Adrenal gland (tissue), 12 donors: ENCODE data around the gene DCBLD1. TPM values are rescaled to one million over a fixed set of nuclear protein-coding genes. Genes with fewer than 3 reads are reported as not detected.

Experiments
- DNase-seq, 7 donors: peaks; one replicate each; pipeline ENCODE4 v3.0.0-alpha.2; 2019 to 2020
- H3K27ac ChIP-seq, 5 donors: fragments of 200-600 bp; sonication (generic) in 4 of 5; 1 replicate in 3 of 5; 2 replicates in 2 of 5; pipeline versions ENCODE4 v1.5.1 to v1.8.0; 2016 to 2020; ENCODE audit warnings: mild to moderate bottlenecking in 1 of 5
- H3K27me3 ChIP-seq: fragments of 200-600 bp; 2 replicates; pipeline ENCODE4 v1.8.0; 2021
- H3K36me3 ChIP-seq, 2 donors: fragments of 200-600 bp; replicated peaks in 1 of 2; 1 replicate in 1 of 2; 2 replicates in 1 of 2; pipeline versions ENCODE4 v1.5.1 to v1.8.0; 2018 to 2022
- H3K4me1 ChIP-seq, 2 donors: fragments of 200-600 bp; replicated peaks in 1 of 2; 1 replicate in 1 of 2; 2 replicates in 1 of 2; pipeline versions ENCODE4 v1.5.1 to v1.8.0; 2018 to 2021
- H3K4me3 ChIP-seq, 4 donors: fragments of 200-600 bp; sonication (generic) in 3 of 4; one replicate each; pipeline ENCODE4 v1.5.1; 2016 to 2018
- H3K9me3 ChIP-seq, 3 donors: fragments of 200-600 bp; sonication (generic) in 1 of 3; replicated peaks in 1 of 3; 1 replicate in 2 of 3; 2 replicates in 1 of 3; pipeline versions ENCODE4 v1.5.1 to v1.8.0; 2016 to 2021
- POLR2A ChIP-seq, 2 donors: fragments of 450-650 bp; IDR thresholded peaks; one replicate each; pipeline ENCODE4 v1.6.1; 2017; ENCODE audit warnings: antibody characterized with exemption in 2 of 2, mild to moderate bottlenecking in 2 of 2, moderate library complexity in 1 of 2
- WGBS, 4 donors: extraction: QIAGEN DNeasy Blood & Tissue Kit in 2 of 4; methylation state at CpG; one replicate each; pipeline versions ENCODE4 v1.1.5 to v1.1.7; 2013 to 2017; 5-methylcytosine and 5-hydroxymethylcytosine counted together
- intact Hi-C, 2 donors: fragments of 100-400 bp; cut with DNase I; formaldehyde crosslinking; loops; one replicate each; pipeline versions ENCODE4 v1.14.1 to v1.15.0; 2022 to 2023
- polyA plus RNA-seq, 3 donors: library from polyadenylated mRNA; stranded (reverse); fragments of 200-250 nt in 2 of 3; fragments of 350-450 nt in 1 of 3; fragmentation: Illumina TruSeq in 1 of 3; extraction: RNeasy Lipid Tissue Mini Kit (QIAGEN cat#74804) in 1 of 3; gene quantifications; one replicate each; pipeline ENCODE4 v1.2.3, GENCODE V29; 2013 to 2014
- total RNA-seq, 9 donors: library from RNA; depleted of rRNA in 4 of 9; stranded (reverse); fragments of >200 nt in 4 of 9; fragments of 120-200 nt in 1 of 9; fragmentation: NEBNext Ultra II Directional in 1 of 9; extraction: Animal tissue kit (Norgen Biotek cat#: 25700) in 1 of 9; gene quantifications; one replicate each; pipeline versions ENCODE4 v1.1.0 to v1.2.4, GENCODE V29; 2013 to 2023
- TF ChIP-seq, protein P1 (sequence below), 6 experiments: fragments of 450-650 bp in 4 of 6; fragments of 200-600 bp in 2 of 6; sonication (generic) in 1 of 6; IDR thresholded peaks; 1 replicate in 5 of 6; 2 replicates in 1 of 6; pipeline versions ENCODE4 v1.5.1 to v1.8.0; 2016 to 2021; ENCODE audit warnings: antibody characterized with exemption in 6 of 6, mild to moderate bottlenecking in 2 of 6, moderate library complexity in 1 of 6
- donor health status: healthy with polysubstance abuse.
- donor health status: Bipolar disorder and iron deficiency.
- donor health status: DM: yes; HTN: yes; CAD: no.
- donor health status: DM: no; HTN: no; CAD: no.
- donor health status: DM: no; HTN: no; CAD: no.
- donor health status: DM: yes; HTN: yes; CAD: no.

The DCBLD1 gene
- total and polyA plus RNA-seq, 12 donors: 4.2 to 17.1 (median 6.6) TPM

DNA sequence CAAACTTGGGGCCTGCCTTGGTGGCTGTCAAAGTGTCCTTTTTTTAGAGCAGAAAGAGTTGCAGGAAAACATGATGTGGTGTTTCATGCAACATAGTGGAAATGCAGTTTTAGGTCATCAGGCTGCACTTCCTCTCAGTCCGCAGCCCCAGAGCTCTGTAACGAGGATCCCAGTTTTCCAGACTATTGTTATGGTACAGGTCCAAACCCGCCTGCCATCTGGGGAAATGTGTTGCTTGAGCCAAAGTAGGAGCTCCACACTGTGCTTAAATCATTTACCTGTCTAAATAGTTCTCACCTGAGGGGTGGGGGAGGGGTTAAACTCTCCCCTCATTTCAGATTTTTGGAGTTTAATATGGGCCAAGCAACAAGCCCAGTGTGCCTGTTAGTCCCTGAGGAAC is 60.0 kb downstream of the DCBLD1 start:
- Histone ChIP-seq H3K27me3 (no peaks in the 10 kb centered on the region), H3K4me1 (no peaks in the 10 kb centered on the region), H3K36me3 (no peaks in the 10 kb centered on the region), H3K27ac (no peak overlapping the region), H3K9me3 (no peaks in the 10 kb centered on the region), H3K4me3 (no peak overlapping the region)
- 83 to 98% (median 96%) methylated on average over 2 to 3 of the region's 3 CpGs for WGBS, 4 donors
- intact Hi-C loops: no loop called here
- TF ChIP-seq, protein P1, sequence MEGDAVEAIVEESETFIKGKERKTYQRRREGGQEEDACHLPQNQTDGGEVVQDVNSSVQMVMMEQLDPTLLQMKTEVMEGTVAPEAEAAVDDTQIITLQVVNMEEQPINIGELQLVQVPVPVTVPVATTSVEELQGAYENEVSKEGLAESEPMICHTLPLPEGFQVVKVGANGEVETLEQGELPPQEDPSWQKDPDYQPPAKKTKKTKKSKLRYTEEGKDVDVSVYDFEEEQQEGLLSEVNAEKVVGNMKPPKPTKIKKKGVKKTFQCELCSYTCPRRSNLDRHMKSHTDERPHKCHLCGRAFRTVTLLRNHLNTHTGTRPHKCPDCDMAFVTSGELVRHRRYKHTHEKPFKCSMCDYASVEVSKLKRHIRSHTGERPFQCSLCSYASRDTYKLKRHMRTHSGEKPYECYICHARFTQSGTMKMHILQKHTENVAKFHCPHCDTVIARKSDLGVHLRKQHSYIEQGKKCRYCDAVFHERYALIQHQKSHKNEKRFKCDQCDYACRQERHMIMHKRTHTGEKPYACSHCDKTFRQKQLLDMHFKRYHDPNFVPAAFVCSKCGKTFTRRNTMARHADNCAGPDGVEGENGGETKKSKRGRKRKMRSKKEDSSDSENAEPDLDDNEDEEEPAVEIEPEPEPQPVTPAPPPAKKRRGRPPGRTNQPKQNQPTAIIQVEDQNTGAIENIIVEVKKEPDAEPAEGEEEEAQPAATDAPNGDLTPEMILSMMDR (IDR thresholded peaks at IDR 0.05): no peak
- TF ChIP-seq POLR2A (IDR thresholded peaks at IDR 0.05): no peak
- no peak for DNase-seq

DNA sequence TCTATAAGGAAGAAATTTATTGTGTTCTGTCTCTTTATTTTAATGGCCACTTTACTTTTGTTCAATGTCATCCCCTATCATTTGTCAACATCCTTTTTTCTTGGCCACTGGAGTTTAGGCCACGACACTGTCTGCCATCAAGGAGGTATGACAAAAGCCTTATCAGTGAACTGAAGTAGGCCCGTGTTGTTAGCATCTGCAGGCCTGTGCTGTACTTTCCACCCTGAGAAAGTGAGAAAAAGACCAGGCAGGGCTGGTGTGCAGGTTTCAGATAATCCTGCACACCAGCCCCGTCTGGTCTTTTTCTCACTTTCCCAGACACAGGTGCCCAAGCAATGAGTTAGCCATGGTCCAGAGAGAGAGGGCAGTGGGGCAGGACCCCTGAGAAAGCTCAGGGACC is 62.2 kb downstream of the DCBLD1 start:
- no peaks in the 10 kb centered on the region for H3K36me3 ChIP-seq
- TF ChIP-seq, protein P1 (IDR thresholded peaks at IDR 0.05): no peak
- TF ChIP-seq POLR2A (IDR thresholded peaks at IDR 0.05): no peak
- no peaks in the 10 kb centered on the region for H3K27me3 ChIP-seq
- H3K4me3 ChIP-seq: no peak overlapping the region
- no peak for DNase-seq
- H3K9me3 ChIP-seq: no peaks in the 10 kb centered on the region
- peaks cover 0 to 12% of the 10 kb centered on the region in 2 donors for H3K4me1 ChIP-seq
- intact Hi-C loops: no loop called here
- 56 to 59% (median 58%) methylated on average over 3 of the region's 3 CpGs for WGBS, 4 donors
- H3K27ac ChIP-seq: no peak overlapping the region

DNA sequence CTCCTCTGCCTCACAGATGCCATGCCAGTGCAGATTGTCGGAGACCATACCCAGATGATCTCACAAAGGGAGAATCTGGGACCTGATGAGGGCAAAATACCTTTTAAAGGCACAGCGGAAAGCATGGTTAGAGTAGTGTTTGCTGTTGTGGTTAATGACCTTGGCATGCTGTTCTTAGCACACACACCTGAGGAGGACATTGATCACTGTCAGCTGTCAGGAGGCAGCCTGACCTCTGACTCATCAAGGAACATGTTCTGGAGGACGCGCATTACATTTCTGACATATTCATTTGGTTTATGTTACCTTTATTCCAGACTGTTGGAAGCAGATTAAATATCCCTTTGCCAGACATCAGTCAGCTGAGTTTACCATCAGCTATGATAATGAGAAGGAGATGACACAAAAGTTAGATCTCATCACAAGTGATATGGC is 62.7 kb downstream of the DCBLD1 start:
- Histone ChIP-seq H3K4me1 (peaks cover 0 to 12% of the 10 kb centered on the region in 2 donors), H3K27me3 (no peaks in the 10 kb centered on the region), H3K4me3 (no peak overlapping the region), H3K9me3 (no peaks in the 10 kb centered on the region), H3K36me3 (no peaks in the 10 kb centered on the region), H3K27ac (no peak overlapping the region)
- WGBS, 4 donors: 87 to 91% (median 89%) methylated on average over 4 of the region's 4 CpGs
- no peak for TF ChIP-seq POLR2A (IDR thresholded peaks at IDR 0.05)
- TF ChIP-seq, protein P1 (IDR thresholded peaks at IDR 0.05): no peak
- no peak for DNase-seq
- intact Hi-C loops: no loop called here

DNA sequence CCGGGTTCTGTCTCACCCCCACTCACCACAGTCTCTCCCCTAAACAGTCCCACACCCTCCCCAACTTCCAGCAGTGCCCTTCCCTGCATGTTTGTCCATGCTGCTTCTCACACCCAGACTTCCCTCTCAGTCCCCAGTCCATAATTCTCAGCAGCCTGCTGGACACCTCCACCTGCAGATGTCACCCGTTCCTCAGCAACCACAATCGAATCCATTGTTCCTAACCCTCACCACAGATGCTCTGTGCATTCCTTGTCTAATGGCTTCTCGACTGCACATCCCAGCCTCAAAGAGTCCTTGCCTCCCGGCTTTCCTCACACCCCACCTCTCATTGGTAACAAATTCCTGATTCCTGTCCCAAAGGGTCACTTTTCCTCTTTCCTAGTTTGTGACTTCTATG is 64.2 kb downstream of the DCBLD1 start:
- Histone ChIP-seq H3K27me3 (no peaks in the 10 kb centered on the region), H3K9me3 (no peaks in the 10 kb centered on the region), H3K36me3 (no peaks in the 10 kb centered on the region), H3K27ac (no peak overlapping the region), H3K4me3 (no peak overlapping the region), H3K4me1 (peaks cover 0 to 12% of the 10 kb centered on the region in 2 donors)
- intact Hi-C loops: no loop called here
- no peak for DNase-seq
- 85 to 90% (median 86%) methylated on average over 5 of the region's 5 CpGs for WGBS, 4 donors
- TF ChIP-seq, protein P1 (IDR thresholded peaks at IDR 0.05): no peak
- no peak for TF ChIP-seq POLR2A (IDR thresholded peaks at IDR 0.05)
